Karpas-422 (cell line): Measurements from ENCODE around the gene ARL1. TPM values are rescaled to one million over a fixed set of nuclear protein-coding genes. Genes with fewer than 3 reads are reported as not detected.
A peak's percentile ranks its signal among the peaks of the same experiment; 100 is the strongest.
"Not testable (repeated sequence)": the region's sequence is repeated elsewhere in the genome, so short reads cannot be mapped to it uniquely, and the experiment has no call there.

Source experiments
- DNase-seq: peaks from one replicate; pipeline ENCODE4 v3.0.0-alpha.2; 2015
- H2AFZ ChIP-seq: fragments of 200-600 bp; sonication (generic); 2 replicates; pipeline ENCODE4 v1.6.1; 2014; ENCODE audit warnings: antibody characterized with exemption, low read length, mixed read lengths
- H3K27ac ChIP-seq: fragments of 200-600 bp; sonication (generic); 2 replicates; pipeline ENCODE4 v1.5.1; 2014; ENCODE audit warnings: mild to moderate bottlenecking, low read length, moderate library complexity
- H3K27me3 ChIP-seq: fragments of 200-600 bp; sonication (generic); 2 replicates; pipeline ENCODE4 v1.6.1; 2014; ENCODE audit warnings: low read length, mixed read lengths
- H3K36me3 ChIP-seq: fragments of 200-600 bp; sonication (generic); 2 replicates; pipeline ENCODE4 v1.6.1; 2014; ENCODE audit warnings: low read length, mixed read lengths; ENCODE audit not compliant: insufficient read depth
- H3K4me1 ChIP-seq: fragments of 200-600 bp; sonication (generic); 2 replicates; pipeline ENCODE4 v1.6.1; 2014; ENCODE audit warnings: mild to moderate bottlenecking, low read length, mixed read lengths
- H3K4me2 ChIP-seq: fragments of 200-600 bp; sonication (generic); 2 replicates; pipeline ENCODE4 v1.6.1; 2014; ENCODE audit warnings: low read length, low read depth, mild to moderate bottlenecking; ENCODE audit not compliant: poor library complexity, severe bottlenecking
- H3K4me3 ChIP-seq: fragments of 200-600 bp; sonication (generic); 2 replicates; pipeline ENCODE4 v1.5.1; 2014; ENCODE audit warnings: mild to moderate bottlenecking, antibody characterized with exemption, low read length, mixed read lengths
- H3K79me2 ChIP-seq: fragments of 200-600 bp; sonication (generic); 2 replicates; pipeline ENCODE4 v1.6.1; 2014; ENCODE audit warnings: mild to moderate bottlenecking, low read length, mixed read lengths
- H3K9ac ChIP-seq: fragments of 200-600 bp; sonication (generic); 2 replicates; pipeline ENCODE4 v1.6.0; 2014; ENCODE audit warnings: low read length
- H3K9me2 ChIP-seq: fragments of 200-600 bp; sonication (generic), shearing (Covaris generic); replicated peaks from 2 replicates; pipeline ENCODE4 v1.6.0; 2014; ENCODE audit warnings: mild to moderate bottlenecking, low read length, moderate library complexity; ENCODE audit not compliant: insufficient read depth
- H3K9me3 ChIP-seq: fragments of 300-700, 200-600 bp; sonication (generic); 2 replicates; pipeline ENCODE4 v1.6.1; 2014; ENCODE audit warnings: low read length, mixed read lengths
- H4K20me1 ChIP-seq: fragments of 200-600 bp; sonication (generic); 2 replicates; pipeline ENCODE4 v1.6.1; 2014; ENCODE audit warnings: mild to moderate bottlenecking, antibody characterized with exemption, low read length, low read depth; ENCODE audit not compliant: insufficient read depth
- total RNA-seq: library from RNA; depleted of rRNA; stranded (reverse); fragments of >200 nt; shearing (Covaris generic); gene quantifications from 2 replicates; pipeline ENCODE4 v1.2.3, GENCODE V29; 2014; ENCODE audit warnings: low replicate concordance; rRNA removed

ARL1 gene
- total RNA-seq, result 41.2 and 52.0 TPM in 2 replicates

GRCh38 chr12:101407436-101408345 lies at the start of gene ARL1:
Gene ARL1, minus strand, starts transcription at chr12:101407772. Its CDS starts 127 bp downstream, at chr12:101407645.
- Histone ChIP-seq H3K4me1 (peaks cover 21% of the 10 kb centered on the region), H4K20me1 (no peaks in the 10 kb centered on the region), H3K4me3 (peak within 1 kb of the TSS; percentile 82), H3K9ac (peak within 1 kb of the TSS; percentile 92), H3K9me2 (no peaks in the 10 kb centered on the region), H2AFZ (peak within 1 kb of the TSS; percentile 93), H3K36me3 (peaks cover under 1% of the 10 kb centered on the region), H3K79me2 (peaks cover 49% of the 10 kb centered on the region), H3K27ac (peak within 1 kb of the TSS; percentile 26; the same call in 1 of the 2 replicates), H3K4me2 (peak within 1 kb of the TSS; percentile 99), H3K9me3 (no peaks in the 10 kb centered on the region), H3K27me3 (no peaks in the 10 kb centered on the region)
- DNase-seq, result peak; percentile 93

- Histone ChIP-seq H4K20me1 (no peaks in the 10 kb centered on the region), H2AFZ (peak overlapping the region; percentile 37), H3K4me1 (no peaks in the 10 kb centered on the region), H3K9me2 (no peaks in the 10 kb centered on the region), H3K27me3 (no peaks in the 10 kb centered on the region), H3K9me3 (0 out of 2 replicates have a peak, but pooled peaks cover 2% of the 10 kb centered on the region), H3K4me2 (no peak overlapping the region), H3K36me3 (no peaks in the 10 kb centered on the region), H3K27ac (no peak overlapping the region), H3K9ac (no peak overlapping the region), H3K79me2 (no peaks in the 10 kb centered on the region), H3K4me3 (no peak overlapping the region)
- peak; percentile 42 for DNase-seq
Observed at GRCh38 chr12:101455685-101456084, 48.1 kb upstream of the ARL1 start.

- Histone ChIP-seq H2AFZ (no peak overlapping the region), H3K36me3 (no peaks in the 10 kb centered on the region), H3K27me3 (no peaks in the 10 kb centered on the region), H3K79me2 (no peaks in the 10 kb centered on the region), H3K9me3 (no peaks in the 10 kb centered on the region), H3K9me2 (no peaks in the 10 kb centered on the region), H3K27ac (no peak overlapping the region), H3K4me2 (no peak overlapping the region), H3K4me1 (no peaks in the 10 kb centered on the region), H4K20me1 (no peaks in the 10 kb centered on the region), H3K9ac (no peak overlapping the region), H3K4me3 (no peak overlapping the region)
- DNase-seq, result no peak
Observed at GRCh38 chr12:101441461-101442224, 34.1 kb upstream of the ARL1 start.

- Histone ChIP-seq H3K9me2 (no peaks in the 10 kb centered on the region), H3K4me2 (no peak overlapping the region), H3K4me3 (no peak overlapping the region), H3K9ac (no peak overlapping the region), H4K20me1 (no peaks in the 10 kb centered on the region), H3K79me2 (no peaks in the 10 kb centered on the region), H2AFZ (no peak overlapping the region), H3K36me3 (no peaks in the 10 kb centered on the region), H3K9me3 (no peaks in the 10 kb centered on the region), H3K27me3 (no peaks in the 10 kb centered on the region), H3K4me1 (no peaks in the 10 kb centered on the region), H3K27ac (no peak overlapping the region)
- DNase-seq, result no peak
Observed at GRCh38 chr12:101439236-101439635, 31.7 kb upstream of the ARL1 start.

- Histone ChIP-seq H3K27me3 (no peaks in the 10 kb centered on the region), H3K27ac (no peak overlapping the region), H3K9me3 (no peaks in the 10 kb centered on the region), H3K9me2 (no peaks in the 10 kb centered on the region), H2AFZ (no peak overlapping the region), H3K79me2 (no peaks in the 10 kb centered on the region), H4K20me1 (no peaks in the 10 kb centered on the region), H3K4me2 (no peak overlapping the region), H3K4me3 (no peak overlapping the region), H3K36me3 (no peaks in the 10 kb centered on the region), H3K9ac (no peak overlapping the region), H3K4me1 (no peaks in the 10 kb centered on the region)
- DNase-seq, result no peak
Observed at GRCh38 chr12:101436136-101436535, 28.6 kb upstream of the ARL1 start.

GRCh38 chr12:101430456-101430855 lies 22.9 kb upstream of the ARL1 start:
- no peaks in the 10 kb centered on the region for H4K20me1 ChIP-seq
- H3K27ac ChIP-seq, result no peak overlapping the region
- no peak overlapping the region for H2AFZ ChIP-seq
- no peaks in the 10 kb centered on the region for H3K79me2 ChIP-seq
- H3K4me3 ChIP-seq, result no peak overlapping the region
- H3K27me3 ChIP-seq, result no peaks in the 10 kb centered on the region
- H3K9me3 ChIP-seq, result no peaks in the 10 kb centered on the region
- DNase-seq, result no peak
- no peaks in the 10 kb centered on the region for H3K9me2 ChIP-seq
- H3K36me3 ChIP-seq, result no peaks in the 10 kb centered on the region
- no peak overlapping the region for H3K9ac ChIP-seq
- H3K4me2 ChIP-seq, result no peak overlapping the region
- no peaks in the 10 kb centered on the region for H3K4me1 ChIP-seq

- Histone ChIP-seq H3K9me2 (no peaks in the 10 kb centered on the region), H3K9me3 (no peaks in the 10 kb centered on the region), H4K20me1 (no peaks in the 10 kb centered on the region), H3K79me2 (no peaks in the 10 kb centered on the region), H3K4me1 (no peaks in the 10 kb centered on the region), H3K4me2 (no peak overlapping the region), H3K27ac (no peak overlapping the region), H3K36me3 (no peaks in the 10 kb centered on the region), H3K4me3 (no peak overlapping the region), H3K9ac (no peak overlapping the region), H2AFZ (no peak overlapping the region), H3K27me3 (no peaks in the 10 kb centered on the region)
- no peak for DNase-seq
Observed at GRCh38 chr12:101424620-101425019, 17.0 kb upstream of the ARL1 start.

GRCh38 chr12:101422066-101422465 lies 14.5 kb upstream of the ARL1 start:
- H2AFZ ChIP-seq, H3K36me3 ChIP-seq, H3K9ac ChIP-seq, H3K9me2 ChIP-seq, H3K79me2 ChIP-seq, H3K27me3 ChIP-seq, H3K4me1 ChIP-seq, H3K9me3 ChIP-seq, H3K4me3 ChIP-seq, H3K4me2 ChIP-seq, H4K20me1 ChIP-seq, H3K27ac ChIP-seq, DNase-seq: not testable (repeated sequence)
